Stomach (tissue), 9 donors: Measurements from ENCODE around the gene RAD21L1. TPM values are rescaled to one million over a fixed set of nuclear protein-coding genes. Genes with fewer than 3 reads are reported as not detected.

Source experiments
- DNase-seq, 2 donors: peaks; one replicate each; pipeline versions ENCODE4 v3.0.0 to v3.0.0-alpha.2; 2013 to 2019
- H3K27ac ChIP-seq, 5 donors: fragments of 200-600 bp in 4 of 5; sonication (generic) in 4 of 5; one replicate each; pipeline ENCODE4 v1.5.1; 2013 to 2019; ENCODE audit warnings: mild to moderate bottlenecking in 1 of 5, moderate library complexity in 1 of 5
- H3K27me3 ChIP-seq, 3 donors: fragments of 200-600 bp; sonication (generic); one replicate each; pipeline ENCODE4 v1.5.1; 2017 to 2019; ENCODE audit warnings: mixed run types in 1 of 3
- H3K36me3 ChIP-seq, 4 donors: fragments of 200-600 bp; sonication (generic); 1 replicate in 3 of 4; 2 replicates in 1 of 4; pipeline ENCODE4 v1.5.1; 2016 to 2019
- H3K4me1 ChIP-seq, 4 donors: fragments of 200-600 bp; sonication (generic); one replicate each; pipeline ENCODE4 v1.5.1; 2016 to 2019
- H3K4me3 ChIP-seq, 4 donors: fragments of 200-600 bp; sonication (generic) in 3 of 4; one replicate each; pipeline ENCODE4 v1.5.1; 2016 to 2019; ENCODE audit warnings: mild to moderate bottlenecking in 1 of 4
- H3K9me3 ChIP-seq, 4 donors: fragments of 200-600 bp; sonication (generic); one replicate each; pipeline ENCODE4 v1.5.1; 2016 to 2019
- CTCF ChIP-seq, 7 experiments: fragments of 450-650 bp in 4 of 7; fragments of 200-600 bp in 3 of 7; sonication (generic) in 3 of 7; IDR thresholded peaks; one replicate each; pipeline ENCODE4 v1.5.1; 2016 to 2019; ENCODE audit warnings: antibody characterized with exemption in 7 of 7, control low read depth in 2 of 7, mild to moderate bottlenecking in 1 of 7
- EP300 ChIP-seq: sonication (generic); formaldehyde crosslinking; IDR thresholded peaks from one replicate; pipeline ENCODE4 v1.6.1; 2017; ENCODE audit warnings: antibody characterized with exemption
- POLR2A ChIP-seq, 4 donors: fragments of 450-650 bp; IDR thresholded peaks; one replicate each; pipeline ENCODE4 v1.6.1; 2016; ENCODE audit warnings: antibody characterized with exemption in 4 of 4, control low read depth in 2 of 4, mild to moderate bottlenecking in 1 of 4, moderate library complexity in 1 of 4
- POLR2AphosphoS5 ChIP-seq, 3 donors: sonication (generic); formaldehyde crosslinking; IDR thresholded peaks; one replicate each; pipeline ENCODE4 v1.6.1; 2016; ENCODE audit warnings: antibody characterized with exemption in 3 of 3
- WGBS, 5 donors: extraction: QIAGEN DNeasy Blood & Tissue Kit in 3 of 5; methylation state at CpG; one replicate each; pipeline versions ENCODE4 v1.1.5 to v1.1.7; 2013 to 2018; 5-methylcytosine and 5-hydroxymethylcytosine counted together
- intact Hi-C: fragments of 100-400 bp; cut with DNase I; formaldehyde crosslinking; loops from one replicate; pipeline ENCODE4 v1.15.1; 2023; ENCODE audit warnings: low total_unique reads
- polyA plus RNA-seq, 3 donors: library from polyadenylated mRNA; stranded (reverse); fragments of 200-250 nt; gene quantifications; one replicate each; pipeline ENCODE4 v1.2.3, GENCODE V29; 2013
- total RNA-seq, 5 donors: library from RNA; depleted of rRNA; stranded (reverse); fragments of >200 nt; gene quantifications; one replicate each; pipeline versions ENCODE4 v1.1.0 to v1.2.3, GENCODE V29; 2014 to 2016
- donor health status: healthy with polysubstance abuse.
- donor health status: Bipolar disorder and iron deficiency.
- donor health status: healthy.

RAD21L1 gene
- total and polyA plus RNA-seq, 8 donors = not detected

- WGBS, 5 donors = 78 to 94% (median 89%) methylated on average over 1 of the region's 1 CpG
- intact Hi-C loops = no loop called here
- H3K27me3 ChIP-seq = no peaks in the 10 kb centered on the region
- TF ChIP-seq POLR2A (IDR thresholded peaks at IDR 0.05) (no peak), CTCF (IDR thresholded peaks at IDR 0.05) (no peak), EP300 (no peak), POLR2AphosphoS5 (IDR thresholded peaks at IDR 0.05) (no peak)
- H3K4me3 ChIP-seq = no peak overlapping the region
- no peak for DNase-seq
- H3K4me1 ChIP-seq = peaks cover 0 to 18% (median 12%) of the 10 kb centered on the region in 4 donors
- H3K27ac ChIP-seq = no peak overlapping the region
- no peaks in the 10 kb centered on the region for H3K36me3 ChIP-seq
- no peaks in the 10 kb centered on the region for H3K9me3 ChIP-seq
Observed at GRCh38 chr20:1287306-1287705, 61.5 kb downstream of the RAD21L1 start.

- no peaks in the 10 kb centered on the region for H3K36me3 ChIP-seq
- no peaks in the 10 kb centered on the region for H3K27me3 ChIP-seq
- 83 to 88% (median 87%) methylated on average over 11 of the region's 11 CpGs for WGBS, 5 donors
- TF ChIP-seq POLR2AphosphoS5 (IDR thresholded peaks at IDR 0.05) (no peak), CTCF (IDR thresholded peaks at IDR 0.05) (no peak), POLR2A (IDR thresholded peaks at IDR 0.05) (no peak), EP300 (no peak)
- H3K4me1 ChIP-seq = peaks cover 0 to 18% (median 9%) of the 10 kb centered on the region in 4 donors
- H3K9me3 ChIP-seq = no peaks in the 10 kb centered on the region
- intact Hi-C loops = no loop called here
- H3K4me3 ChIP-seq = no peak overlapping the region
- H3K27ac ChIP-seq = no peak overlapping the region
- no peak for DNase-seq
Observed at GRCh38 chr20:1287787-1288569, 62.1 kb downstream of the RAD21L1 start.

DNA sequence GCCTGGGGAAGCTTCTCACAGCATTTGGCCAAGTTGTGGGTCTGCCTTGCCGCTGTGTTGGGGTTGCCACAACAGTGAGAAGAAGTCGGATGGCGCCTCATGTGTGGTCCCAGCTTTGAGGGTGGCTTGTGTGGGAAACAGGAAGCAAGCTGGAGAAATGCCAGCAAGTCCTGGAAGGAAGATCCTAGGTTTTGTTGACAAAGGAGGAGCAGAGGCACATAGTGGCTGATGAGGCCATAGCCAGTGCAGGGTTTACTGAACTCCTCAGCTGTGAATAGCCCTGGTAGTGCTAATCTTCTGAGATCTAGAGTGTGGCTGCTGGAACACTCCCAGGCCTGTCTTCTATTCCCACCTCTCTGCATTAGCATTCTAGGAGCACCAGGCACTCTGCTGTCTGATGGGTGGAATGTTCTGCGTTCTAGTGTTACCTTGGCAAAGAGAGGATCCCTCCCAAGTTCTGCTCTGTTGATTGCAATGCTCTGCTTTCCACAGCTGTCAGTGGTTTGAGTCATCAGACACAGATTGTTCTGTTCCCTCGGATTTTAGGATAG lies 65.4 kb downstream of the RAD21L1 start:
- peak overlapping the region in 3 of 5 donors; percentile 2 to 22 (median 14) for H3K27ac ChIP-seq
- H3K36me3 ChIP-seq = peaks cover 0 to 13% (median 3%) of the 10 kb centered on the region in 4 donors
- intact Hi-C loops = no loop called here
- WGBS, 5 donors = 59 to 82% (median 74%) methylated on average over 5 of the region's 5 CpGs
- no peaks in the 10 kb centered on the region for H3K27me3 ChIP-seq
- H3K9me3 ChIP-seq = no peaks in the 10 kb centered on the region
- peaks cover 0 to 9% (median 3%) of the 10 kb centered on the region in 4 donors for H3K4me1 ChIP-seq
- no peak overlapping the region for H3K4me3 ChIP-seq
- TF ChIP-seq CTCF (IDR thresholded peaks at IDR 0.05) (no peak), POLR2A (IDR thresholded peaks at IDR 0.05) (no peak), POLR2AphosphoS5 (IDR thresholded peaks at IDR 0.05) (no peak)
- DNase-seq = no peak

- H3K4me1 ChIP-seq = peaks cover 0 to 9% (median 3%) of the 10 kb centered on the region in 4 donors
- H3K9me3 ChIP-seq = no peaks in the 10 kb centered on the region
- DNase-seq = no peak
- no peaks in the 10 kb centered on the region for H3K27me3 ChIP-seq
- no peak overlapping the region for H3K27ac ChIP-seq
- WGBS, 5 donors = 85 to 93% (median 92%) methylated on average over 1 of the region's 1 CpG
- intact Hi-C loops = no loop called here
- no peak overlapping the region for H3K4me3 ChIP-seq
- peaks cover 0 to 27% (median 14%) of the 10 kb centered on the region in 4 donors for H3K36me3 ChIP-seq
- TF ChIP-seq POLR2AphosphoS5 (IDR thresholded peaks at IDR 0.05) = no peak
- no peak for TF ChIP-seq POLR2A (IDR thresholded peaks at IDR 0.05)
- no peak for TF ChIP-seq CTCF (IDR thresholded peaks at IDR 0.05)
- TF ChIP-seq EP300 = no peak
Observed at GRCh38 chr20:1292620-1293019, 66.8 kb downstream of the RAD21L1 start.
